Activated CD8-positive, alpha-beta memory T cell treated with anti-CD3 and anti-CD28 coated beads for 1 hour (primary cell): ENCODE data around the gene KCTD8.

Source experiments
- DNase-seq, 2 donors: peaks; one replicate each; pipeline ENCODE4 v3.0.0-alpha.2; 2020; ENCODE audit warnings: low read depth in 1 of 2; ENCODE audit errors: extremely low read depth in 1 of 2

Gene KCTD8

DNA sequence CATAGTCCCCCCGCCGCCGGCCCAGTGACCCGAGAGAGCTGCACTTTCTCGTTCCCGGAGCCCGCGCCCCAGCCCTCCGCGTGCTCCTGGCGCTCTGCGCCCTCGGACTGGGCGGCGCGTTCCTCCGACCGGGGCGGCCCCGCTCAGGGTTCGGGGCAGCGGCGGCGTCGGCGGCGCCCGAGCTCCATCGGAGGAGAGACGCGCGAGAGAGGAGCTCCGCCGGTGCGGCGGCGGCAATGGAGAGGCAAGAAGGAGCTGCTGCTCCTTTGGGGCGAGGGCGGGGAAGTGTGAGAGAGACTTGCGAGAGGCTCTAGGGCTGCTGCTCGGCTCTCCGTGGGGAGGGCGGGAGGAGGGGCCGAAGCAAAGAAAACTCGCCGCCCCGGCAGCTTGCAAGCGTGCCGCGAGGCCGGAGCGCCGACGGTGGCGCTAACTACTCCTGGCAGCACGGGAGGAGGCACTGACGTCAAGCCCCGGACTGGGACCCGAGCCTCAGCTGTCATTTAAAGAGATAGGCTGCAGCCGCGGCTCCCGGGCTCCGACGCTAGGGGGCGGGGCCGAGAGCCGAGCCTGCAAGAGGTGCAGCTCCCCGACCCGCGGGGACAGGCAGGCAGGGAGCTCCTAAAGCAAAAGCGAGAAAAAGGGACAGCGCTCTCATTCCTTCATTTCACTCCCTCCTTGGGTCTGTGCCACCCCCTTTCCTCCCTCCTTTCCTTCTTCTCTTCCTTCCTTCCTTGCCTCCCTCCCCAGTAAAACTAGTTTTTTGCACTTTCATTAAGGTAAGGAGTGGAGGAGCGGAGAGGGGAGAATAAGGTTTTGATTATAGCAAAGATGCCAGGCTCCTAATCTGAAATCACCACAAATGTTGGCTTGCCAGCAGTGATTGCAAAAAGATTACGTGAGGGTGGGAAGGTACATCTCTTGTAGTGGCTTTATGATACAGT is at the start of gene KCTD8:
Gene KCTD8, minus strand, starts transcription at position 289 of the 941 bp plus-strand sequence.
- peak in 1 of 2 donors; percentile 1 for DNase-seq

DNA sequence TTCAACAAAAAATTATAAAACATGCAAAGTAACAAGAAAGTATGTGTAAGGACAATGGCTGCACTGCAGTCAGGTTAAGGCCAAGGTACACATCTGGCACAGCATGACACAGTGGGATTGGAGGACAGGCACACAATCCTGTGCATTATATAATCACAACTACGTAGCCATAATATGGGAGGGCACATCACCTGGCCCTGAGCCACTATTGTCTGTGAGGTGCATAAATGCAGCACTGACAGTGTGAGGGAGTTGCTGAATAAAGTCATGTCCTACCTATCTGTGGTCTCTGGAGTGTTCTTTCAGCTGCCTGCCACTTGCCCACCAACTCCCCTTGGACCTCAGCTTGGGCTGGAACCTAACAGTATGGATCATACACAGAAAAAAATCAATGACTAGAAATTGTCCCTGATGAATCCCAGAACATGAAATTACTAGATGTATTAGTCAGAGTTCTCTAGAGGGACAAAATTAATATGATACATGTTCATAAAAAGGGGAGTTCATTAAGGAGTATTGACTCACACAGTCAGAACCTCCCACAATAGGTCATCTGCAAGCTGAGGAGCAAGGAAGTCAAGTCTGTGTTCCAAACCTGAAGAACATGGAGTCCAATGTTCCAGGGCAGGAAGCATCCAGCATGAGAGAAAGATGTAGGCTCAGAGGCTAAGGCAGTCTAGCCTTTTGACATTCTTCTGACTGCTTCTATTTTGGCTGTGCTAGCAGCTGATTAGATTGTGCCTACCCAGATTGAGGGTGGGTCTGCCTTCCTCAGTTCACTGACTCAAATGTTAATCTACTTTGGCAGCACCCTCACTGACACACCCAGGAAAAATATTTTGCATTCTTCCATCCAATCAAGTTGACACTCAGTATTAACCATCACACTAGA is 46.4 kb upstream of the KCTD8 start:
- DNase-seq: no peak

DNA sequence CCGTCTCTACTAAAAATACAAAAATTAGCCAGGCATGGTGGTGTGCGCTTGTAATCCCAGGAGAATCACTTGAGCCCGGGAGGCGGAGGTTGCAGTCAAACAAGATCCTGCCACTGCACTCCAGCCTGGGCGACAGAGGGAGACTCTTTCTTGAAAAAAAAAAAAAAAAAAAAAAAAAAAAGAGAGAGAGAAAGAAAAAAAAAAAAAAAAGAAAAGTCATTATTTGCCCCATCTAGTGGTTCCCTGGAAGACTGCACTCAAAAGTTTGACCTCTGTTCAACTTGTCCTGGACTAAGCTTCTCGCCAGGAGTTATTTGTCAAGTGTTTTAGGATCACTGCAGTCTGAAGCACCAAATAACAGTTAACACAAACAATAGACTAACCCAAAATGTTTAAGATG is 45.3 kb upstream of the KCTD8 start:
- no peak for DNase-seq

DNA sequence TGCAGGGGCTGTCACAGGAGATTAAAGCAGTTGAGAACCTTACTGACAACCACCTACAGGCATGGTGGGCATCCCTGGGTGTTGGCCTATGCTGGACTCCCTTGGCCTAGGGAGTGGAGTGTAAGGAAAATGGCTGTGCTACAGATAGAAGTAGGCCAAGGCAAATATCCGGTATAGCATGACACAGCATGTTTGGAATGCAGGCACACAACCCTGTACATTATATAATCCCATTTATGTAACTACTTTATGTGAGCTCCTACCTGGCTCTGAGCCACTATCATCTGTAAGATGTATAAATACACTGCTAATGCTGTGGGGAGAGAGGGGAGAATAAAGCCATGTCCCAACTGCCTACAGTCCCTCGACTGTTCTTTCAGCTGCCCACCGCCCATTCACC is 38.7 kb upstream of the KCTD8 start:
- DNase-seq: no peak

DNA sequence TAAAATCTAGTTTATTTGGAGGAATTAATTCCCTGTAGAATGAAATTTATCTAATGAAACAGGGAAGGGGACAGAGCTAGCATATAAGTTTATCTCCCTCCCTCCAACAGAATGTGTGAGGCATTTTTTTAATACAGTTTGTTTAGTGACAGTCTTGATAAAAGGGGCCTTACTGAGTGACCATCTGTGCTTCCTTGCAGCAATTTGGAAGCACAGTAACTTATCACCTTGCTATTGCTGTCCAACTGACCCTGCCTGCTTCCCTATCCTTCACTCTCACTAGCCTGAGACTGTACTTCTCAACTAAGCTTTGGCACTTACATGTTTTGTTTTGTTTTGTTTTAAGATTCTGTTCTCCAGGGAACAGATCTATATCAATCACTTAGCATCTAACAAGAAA is 31.1 kb upstream of the KCTD8 start:
- DNase-seq: no peak

DNA sequence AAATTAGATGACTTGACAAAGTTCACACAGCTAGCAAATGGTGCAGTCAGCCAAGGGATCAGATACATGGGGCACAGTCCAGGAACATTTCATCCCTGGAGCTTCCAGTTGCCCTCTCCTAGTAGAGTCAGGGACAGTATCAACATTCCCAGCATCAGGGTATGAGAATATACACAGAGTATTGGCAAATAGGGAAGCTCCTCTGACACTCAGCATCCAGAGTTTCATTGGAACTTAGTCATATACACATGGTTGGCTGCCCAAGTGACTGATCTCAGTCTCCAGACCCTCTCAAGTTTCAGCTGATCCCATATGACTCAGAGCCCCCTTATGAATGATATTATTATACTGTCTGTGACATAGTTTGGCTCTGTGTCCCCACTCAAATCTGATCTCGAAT is 13.7 kb upstream of the KCTD8 start:
- DNase-seq: no peak

DNA sequence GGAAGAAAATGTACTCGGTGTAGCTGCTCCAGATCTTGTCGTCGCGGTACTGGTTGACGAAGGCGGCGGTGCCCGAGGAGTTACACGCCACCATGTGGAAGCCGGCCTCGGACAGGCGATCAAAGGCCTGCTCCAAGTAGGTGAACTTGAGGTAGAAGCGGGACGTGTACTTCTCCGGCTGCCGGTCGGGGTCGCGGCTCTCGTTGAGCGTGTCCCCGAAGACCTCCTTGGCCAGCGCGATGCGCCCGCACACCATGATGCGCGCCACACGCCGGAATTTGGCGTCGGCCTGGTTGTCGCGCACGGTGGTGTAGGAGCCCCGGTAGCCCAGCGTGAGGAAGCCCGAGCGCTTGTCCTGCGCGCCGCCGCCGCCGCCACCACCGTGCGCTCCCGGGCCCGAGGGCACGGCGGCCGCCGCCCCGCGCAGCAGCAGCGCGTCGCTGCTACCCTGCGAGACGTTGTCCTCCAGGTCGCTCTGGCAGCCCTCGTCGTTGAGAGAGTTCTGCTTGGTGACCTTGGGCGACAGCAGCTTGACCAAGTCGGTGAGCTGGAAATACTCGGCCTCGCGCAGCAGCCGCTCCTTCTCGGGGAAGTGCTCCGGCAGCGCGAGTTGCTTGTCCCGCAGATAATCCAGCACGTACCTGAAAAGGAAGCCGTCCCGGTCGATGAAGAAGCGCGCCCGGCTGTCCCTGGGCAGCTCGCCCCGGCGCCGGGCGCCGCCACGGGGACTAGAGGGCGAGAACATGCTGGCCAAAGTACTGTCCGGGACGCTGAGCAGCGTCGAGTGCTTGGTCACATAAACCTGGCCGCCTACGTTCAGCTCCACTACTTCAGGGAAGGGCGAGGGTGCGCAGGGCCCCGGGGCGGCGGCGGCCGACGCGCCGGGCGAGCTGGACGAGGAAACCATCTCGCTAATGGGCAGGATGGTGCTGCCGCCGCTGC is 775 bp downstream of the KCTD8 start:
- DNase-seq: no peak

DNA sequence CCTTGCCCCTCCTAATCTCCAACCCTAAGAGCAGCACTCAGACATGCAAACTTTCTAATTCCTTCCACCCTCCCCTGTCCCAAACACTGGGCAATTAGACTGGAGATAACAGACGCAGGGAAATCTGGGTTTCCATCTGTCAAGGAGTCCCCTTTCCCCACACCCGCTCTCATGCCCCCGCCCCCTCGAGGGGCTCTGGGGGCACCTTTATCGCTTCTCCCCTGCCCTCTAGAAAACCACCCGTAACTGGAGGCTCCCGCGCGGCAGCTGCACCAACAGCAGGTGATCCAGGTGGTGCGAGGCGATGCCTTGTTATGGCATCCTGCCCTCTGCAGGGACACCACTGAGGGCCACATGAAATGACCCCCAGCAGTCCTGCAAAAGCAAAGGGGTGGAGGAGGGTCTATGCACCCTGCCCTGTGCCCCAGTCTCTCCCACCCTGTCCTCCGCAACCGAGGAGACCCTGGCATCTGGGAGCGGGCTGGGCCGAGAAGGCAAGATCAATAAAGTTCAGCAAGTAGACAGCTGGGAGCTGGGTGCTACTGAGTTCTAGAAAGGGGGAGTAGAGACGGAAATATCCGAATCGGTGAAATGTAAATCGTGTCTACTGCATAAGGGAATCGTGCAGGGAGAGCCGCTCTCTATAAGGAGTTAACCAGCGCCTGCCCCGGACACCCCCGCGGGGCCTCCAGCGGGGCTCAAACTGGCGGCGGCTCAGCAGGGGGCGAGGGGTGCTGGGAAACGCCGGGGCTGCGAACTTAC is 1.6 kb downstream of the KCTD8 start:
- no peak for DNase-seq

DNA sequence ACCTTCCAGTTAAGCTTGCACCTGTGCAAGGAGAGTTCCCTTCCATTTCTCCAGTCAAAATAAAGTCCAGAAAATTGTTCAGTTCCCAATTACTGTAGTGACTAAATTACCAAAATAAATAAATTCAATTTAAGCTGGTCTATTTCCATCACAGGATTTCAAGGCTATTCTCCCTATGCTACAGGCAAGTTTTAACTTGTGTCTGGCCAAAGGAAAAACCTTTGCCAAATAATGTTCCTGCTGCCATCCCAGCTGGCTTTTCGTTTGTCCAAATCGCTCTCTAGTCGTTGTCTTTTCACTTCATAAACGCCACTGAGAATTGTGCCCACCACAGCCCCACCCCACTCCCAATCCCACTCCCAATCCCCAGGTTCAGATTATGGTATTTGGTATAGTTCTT is 2.4 kb downstream of the KCTD8 start:
- DNase-seq: no peak

DNA sequence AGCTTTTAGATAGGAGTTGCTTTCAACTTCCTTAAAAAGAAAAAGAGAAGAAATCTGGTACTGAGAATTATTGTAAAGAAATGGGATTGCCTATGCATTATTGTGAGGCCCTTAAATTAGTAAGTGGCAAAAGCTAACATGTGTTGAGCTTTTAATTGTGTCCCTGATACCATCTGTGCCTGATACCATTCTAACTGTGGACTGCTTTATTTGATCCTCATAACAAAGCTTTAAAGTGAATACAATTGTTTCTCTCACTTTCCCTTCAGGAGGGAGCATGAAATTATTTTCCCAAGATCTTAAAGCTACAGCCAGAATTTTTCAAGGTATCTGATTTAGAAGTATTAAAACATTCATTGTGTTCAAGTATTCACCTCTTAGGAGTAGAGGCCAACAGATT is 9.9 kb downstream of the KCTD8 start:
- no peak for DNase-seq

DNA sequence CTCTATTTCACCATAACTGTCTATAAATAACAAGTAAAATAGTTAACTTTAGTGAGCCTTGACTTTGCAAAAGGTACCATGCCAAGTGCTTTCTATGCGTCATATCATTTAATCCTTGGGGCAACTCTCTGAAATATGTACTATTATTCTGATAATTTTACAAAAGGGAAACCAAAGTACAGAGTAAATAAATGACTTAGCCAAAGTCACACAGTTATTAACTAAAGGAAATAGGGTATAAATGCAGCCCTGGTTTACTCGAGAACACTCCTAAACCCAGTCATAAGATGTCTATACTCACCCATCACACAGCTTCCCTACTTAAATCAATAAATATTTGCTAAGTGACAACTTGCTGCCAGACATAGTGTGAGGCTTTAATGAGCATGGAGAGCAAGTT is 14.4 kb downstream of the KCTD8 start:
- DNase-seq: no peak

DNA sequence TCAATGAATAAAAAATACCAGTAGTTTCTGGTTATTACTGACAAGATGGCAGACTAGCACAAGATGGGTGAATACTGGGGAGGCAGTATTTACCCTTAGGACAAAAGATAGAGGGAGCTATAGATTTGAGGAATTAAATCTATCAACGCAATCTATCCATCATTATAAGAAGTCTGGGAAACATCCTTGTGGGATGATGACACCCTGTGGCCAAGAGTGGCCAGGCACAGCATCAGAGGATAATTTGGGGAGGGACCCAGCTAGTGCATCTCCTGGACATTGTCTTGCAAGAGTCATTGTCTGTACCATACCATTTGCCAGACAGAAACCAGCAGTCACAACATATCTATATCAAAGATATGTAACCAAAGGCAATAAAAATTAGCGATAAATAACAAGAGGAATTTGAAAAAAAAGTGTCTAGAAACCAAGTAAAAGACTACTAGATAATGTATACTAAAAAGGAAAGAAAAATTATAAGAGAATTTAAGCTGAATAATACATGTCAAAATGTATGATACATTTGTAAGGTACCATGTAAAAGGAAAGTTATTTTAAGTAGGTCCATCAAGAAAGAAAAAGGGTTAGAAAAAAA is 22.9 kb downstream of the KCTD8 start:
- DNase-seq: no peak

DNA sequence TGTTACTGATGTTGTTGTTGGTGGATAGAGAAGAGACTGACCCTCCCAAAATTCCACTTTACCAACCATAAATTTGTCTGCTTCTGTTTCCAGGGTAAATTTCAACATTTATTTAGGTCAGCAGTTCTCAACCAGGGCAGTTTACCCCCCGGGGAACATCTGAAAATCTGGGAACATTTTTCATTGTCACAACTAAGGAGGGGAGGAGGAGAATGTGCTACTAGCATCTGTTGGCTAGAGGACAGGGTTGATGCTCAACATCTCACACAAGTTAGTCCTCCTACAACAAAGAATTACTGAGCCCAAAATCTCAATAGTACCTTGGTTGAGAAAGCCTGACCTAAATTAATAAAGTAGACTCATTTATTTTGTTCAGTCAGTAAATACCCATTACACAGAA is 25.7 kb downstream of the KCTD8 start:
- DNase-seq: no peak

DNA sequence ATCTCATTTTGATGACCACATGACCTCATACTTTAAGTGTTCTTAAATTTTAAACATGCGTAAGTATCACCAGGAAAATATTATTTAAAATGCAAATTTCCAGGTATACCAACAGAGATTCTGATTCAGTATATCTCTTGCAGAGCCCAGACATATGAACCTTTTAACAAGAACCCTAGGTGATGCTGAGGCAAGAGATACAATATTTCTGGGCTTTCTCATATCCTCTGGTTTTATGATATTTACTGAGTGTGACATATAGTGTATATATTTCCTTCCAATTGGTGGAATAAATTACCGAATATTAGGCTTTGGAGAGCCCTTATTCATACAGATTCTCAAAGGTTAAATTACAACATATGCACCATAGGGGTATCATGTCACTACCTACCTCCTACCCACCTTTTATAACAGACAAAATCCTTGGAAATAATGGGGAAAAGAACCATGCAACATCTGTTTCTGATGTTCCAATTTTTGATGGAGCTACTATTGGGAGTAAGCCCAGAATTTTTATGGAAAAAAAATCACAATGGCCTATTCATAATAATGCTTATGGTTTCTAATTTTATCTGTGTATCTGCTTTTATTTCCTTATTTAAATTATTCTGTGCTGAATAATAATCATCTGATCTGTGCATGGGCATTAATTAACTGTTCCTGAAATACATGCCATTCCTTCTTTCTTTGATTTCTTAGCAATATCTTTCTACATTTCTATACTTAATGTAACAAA is 27.1 kb downstream of the KCTD8 start:
- DNase-seq: no peak

DNA sequence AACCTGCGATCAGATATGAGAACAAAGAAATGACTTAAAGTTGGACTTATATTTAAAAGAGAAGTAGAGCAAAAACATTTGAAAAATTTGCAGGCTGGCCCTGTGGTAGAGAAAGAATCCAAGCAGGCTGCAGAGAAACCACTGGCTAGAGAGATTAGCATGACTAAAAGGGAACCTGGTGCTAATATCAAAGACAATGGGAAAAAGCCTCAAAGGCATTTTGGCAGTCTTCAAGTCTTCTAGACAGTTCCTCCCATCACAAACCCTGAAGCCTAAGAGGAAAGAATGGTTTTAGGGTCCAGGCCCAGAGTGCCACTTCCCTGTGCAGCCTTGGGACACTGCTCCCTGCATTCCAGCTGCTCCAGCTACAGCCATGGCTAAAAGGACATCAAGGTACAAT is 33.4 kb downstream of the KCTD8 start:
- DNase-seq: no peak

DNA sequence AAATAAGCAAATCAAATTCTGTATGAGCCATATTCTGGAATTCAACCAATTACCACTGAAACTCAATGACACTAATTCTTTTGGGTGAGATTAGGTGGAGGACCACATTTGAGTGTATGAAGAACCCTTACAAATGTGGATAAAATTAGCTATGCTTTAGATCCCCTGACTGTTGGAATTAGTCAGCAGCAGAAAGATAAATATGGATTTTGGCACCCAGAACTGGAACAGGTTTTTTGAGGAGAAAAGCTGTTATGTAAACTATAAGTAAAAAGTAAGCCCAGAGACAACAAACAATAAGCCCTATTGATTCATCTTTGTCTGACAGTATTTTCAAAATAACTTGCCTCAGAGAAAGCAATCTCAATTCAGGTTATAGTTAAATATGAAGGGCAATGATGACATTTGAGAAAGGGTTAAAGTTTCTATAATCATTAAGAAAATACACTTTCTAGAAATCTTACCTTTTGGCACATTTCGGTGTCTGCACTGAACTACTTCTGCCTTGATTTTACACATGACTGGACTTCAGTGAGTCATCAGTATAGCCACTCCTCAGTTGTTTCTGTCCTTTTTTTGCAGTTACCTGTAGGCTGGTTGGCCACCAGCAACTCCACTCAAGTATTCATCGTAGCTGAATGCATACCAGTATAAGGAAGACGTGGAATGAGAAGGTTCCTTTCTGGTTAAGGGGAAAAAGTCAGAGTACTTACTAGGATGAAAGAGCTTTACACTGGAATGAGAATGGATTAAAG is 80.0 kb downstream of the KCTD8 start:
- DNase-seq: no peak

DNA sequence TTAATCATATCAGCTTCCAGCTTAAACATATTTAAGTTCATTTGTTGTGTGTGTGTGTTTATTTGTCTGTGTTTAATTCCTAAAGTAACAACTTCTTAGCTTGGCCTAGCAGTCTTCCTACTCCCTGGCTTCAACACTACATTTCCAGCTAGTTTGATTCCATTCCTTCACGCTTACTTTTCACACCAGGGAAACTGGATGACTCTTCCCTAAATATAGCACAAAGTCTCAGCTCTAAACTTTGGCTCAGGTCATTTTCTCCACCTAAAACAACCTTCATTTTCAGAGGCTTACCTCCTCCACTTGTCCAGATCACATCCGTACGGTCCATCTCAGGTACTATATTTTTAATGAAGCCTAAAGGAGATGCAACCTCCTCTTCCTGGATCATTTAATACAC is 94.4 kb downstream of the KCTD8 start:
- no peak for DNase-seq

DNA sequence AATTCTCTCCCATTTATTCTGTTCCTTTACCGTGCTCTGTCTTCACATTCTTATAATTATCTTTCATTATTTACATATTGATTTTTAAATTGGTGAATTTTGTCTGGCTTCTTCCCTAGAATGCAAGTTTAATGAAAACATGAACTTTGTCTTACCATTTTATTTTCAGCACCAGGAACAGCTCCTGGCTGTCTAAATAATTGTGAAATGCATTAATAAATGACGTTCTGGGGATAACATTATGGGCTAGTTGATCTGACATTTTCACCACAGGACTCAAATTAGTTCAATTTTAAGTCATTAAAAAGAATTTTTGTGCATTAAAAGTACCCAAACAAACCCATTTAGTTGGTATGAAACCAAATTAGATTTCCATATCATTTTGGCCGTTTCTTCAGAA is 97.5 kb downstream of the KCTD8 start:
- no peak for DNase-seq
